ENCODE data around the gene AK8.

GRCh38 chr9:132752877-132753592 is 125.0 kb downstream of the AK8 start:
- TF ChIP-seq CTCF (conservative IDR thresholded peaks at IDR 0.05; ENCODE audit: low read length) = no peak
- no peak for TF ChIP-seq EZH2phosphoT487 (IDR thresholded peaks at IDR 0.05; ENCODE audit: borderline replicate concordance, low read depth, low read length)

Measured in OCI-LY7 (cell line).